HCT116 (cell line): ENCODE measurements around the gene FSTL4.

Experiments used
- EZH2 ChIP-seq: fragments of 200-600 bp; sonication (generic); IDR thresholded peaks from 2 replicates; pipeline ENCODE4 v1.6.1; 2017; ENCODE audit warnings: antibody characterized with exemption, mixed run types
- FOSL1 ChIP-seq: IDR thresholded peaks from 2 replicates; pipeline ENCODE4 v1.6.1; 2012; ENCODE audit warnings: low read depth
- POLR2A ChIP-seq: IDR thresholded peaks from 2 replicates; pipeline ENCODE4 v1.7.0; 2011; ENCODE audit warnings: borderline replicate concordance; ENCODE audit not compliant: insufficient read depth, insufficient read length; ENCODE audit errors: extremely low read depth
- SP1 ChIP-seq: IDR thresholded peaks from 2 replicates; pipeline ENCODE4 v1.6.1; 2012; ENCODE audit warnings: low read depth
- TF ChIP-seq, protein P1 (sequence below), 3 experiments: fragments of 200-600 bp in 1 of 3; sonication (generic) in 1 of 3; IDR thresholded peaks in 2 of 3; conservative IDR thresholded peaks in 1 of 3; 2 replicates each; pipeline ENCODE4 v1.5.1; 2012 to 2017; ENCODE audit warnings: low read depth in 2 of 3, low read length in 2 of 3, antibody characterized with exemption in 1 of 3, borderline replicate concordance in 1 of 3, control low read depth in 1 of 3, mild to moderate bottlenecking in 1 of 3, mixed read lengths in 1 of 3, mixed run types in 1 of 3, moderate library complexity in 1 of 3; ENCODE audit not compliant: insufficient read depth in 1 of 3

DNA sequence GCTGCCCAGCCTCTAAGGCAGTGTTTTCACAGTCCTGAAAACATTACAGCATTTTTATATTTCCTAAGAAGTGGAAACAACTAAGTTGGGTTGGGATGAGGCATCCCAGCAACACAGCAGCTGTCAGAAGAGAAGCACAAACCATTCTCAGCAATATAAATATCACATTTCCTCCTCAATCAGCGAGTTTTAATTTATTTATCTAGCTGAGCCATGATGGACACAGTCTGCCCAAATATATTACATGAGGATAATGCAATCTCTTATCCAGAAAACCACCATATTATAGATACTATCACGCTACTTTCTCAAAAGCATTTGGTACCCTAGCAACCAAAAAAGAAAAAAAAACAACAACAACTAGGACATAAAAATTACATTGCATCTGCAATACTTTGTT, 158.5 kb downstream of the FSTL4 start:
- no peak for TF ChIP-seq POLR2A
- TF ChIP-seq, protein P1, sequence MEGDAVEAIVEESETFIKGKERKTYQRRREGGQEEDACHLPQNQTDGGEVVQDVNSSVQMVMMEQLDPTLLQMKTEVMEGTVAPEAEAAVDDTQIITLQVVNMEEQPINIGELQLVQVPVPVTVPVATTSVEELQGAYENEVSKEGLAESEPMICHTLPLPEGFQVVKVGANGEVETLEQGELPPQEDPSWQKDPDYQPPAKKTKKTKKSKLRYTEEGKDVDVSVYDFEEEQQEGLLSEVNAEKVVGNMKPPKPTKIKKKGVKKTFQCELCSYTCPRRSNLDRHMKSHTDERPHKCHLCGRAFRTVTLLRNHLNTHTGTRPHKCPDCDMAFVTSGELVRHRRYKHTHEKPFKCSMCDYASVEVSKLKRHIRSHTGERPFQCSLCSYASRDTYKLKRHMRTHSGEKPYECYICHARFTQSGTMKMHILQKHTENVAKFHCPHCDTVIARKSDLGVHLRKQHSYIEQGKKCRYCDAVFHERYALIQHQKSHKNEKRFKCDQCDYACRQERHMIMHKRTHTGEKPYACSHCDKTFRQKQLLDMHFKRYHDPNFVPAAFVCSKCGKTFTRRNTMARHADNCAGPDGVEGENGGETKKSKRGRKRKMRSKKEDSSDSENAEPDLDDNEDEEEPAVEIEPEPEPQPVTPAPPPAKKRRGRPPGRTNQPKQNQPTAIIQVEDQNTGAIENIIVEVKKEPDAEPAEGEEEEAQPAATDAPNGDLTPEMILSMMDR (IDR thresholded peaks at IDR 0.05 in 2 of 3, conservative IDR thresholded peaks at IDR 0.05 in 1 of 3; ENCODE audit: borderline replicate concordance in 1 of 3, insufficient read depth in 1 of 3, low read depth in 2 of 3, low read length in 2 of 3): no peak
- no peak for TF ChIP-seq FOSL1
- no peak for TF ChIP-seq SP1
- no peak for TF ChIP-seq EZH2
